Fibroblast of skin of scalp (primary cell): ENCODE results near the gene SPATA9.
"Not testable (repeated sequence)": the region's sequence is repeated elsewhere in the genome, so short reads cannot be mapped to it uniquely, and the experiment has no call there.

Experiments
- DNase-seq: peaks from one replicate; pipeline ENCODE4 v3.0.0-alpha.2; 2013

SPATA9 gene

GRCh38 chr5:95717439-95717838, 34.6 kb upstream of the SPATA9 start:
- no peak for DNase-seq

- DNase-seq = peak; percentile 74
Measured at GRCh38 chr5:95715799-95716461, 33.1 kb upstream of the SPATA9 start.

- DNase-seq = no peak
Measured at GRCh38 chr5:95713960-95714710, 31.3 kb upstream of the SPATA9 start.

- not testable (repeated sequence) for DNase-seq
Measured at GRCh38 chr5:95713246-95713645, 30.5 kb upstream of the SPATA9 start.

- DNase-seq = peak; percentile 51
Measured at GRCh38 chr5:95712347-95712958, 29.7 kb upstream of the SPATA9 start.

GRCh38 chr5:95711501-95712346, 28.9 kb upstream of the SPATA9 start:
- no peak for DNase-seq

- DNase-seq = not testable (repeated sequence)
Measured at GRCh38 chr5:95710651-95711500, 28.1 kb upstream of the SPATA9 start.

- DNase-seq = no peak
Measured at GRCh38 chr5:95709967-95710650, 27.3 kb upstream of the SPATA9 start.

- DNase-seq = no peak
Measured at GRCh38 chr5:95708876-95709275, 26.1 kb upstream of the SPATA9 start.

GRCh38 chr5:95707534-95708188, 24.9 kb upstream of the SPATA9 start:
- not testable (repeated sequence) for DNase-seq

- DNase-seq = no peak
Measured at GRCh38 chr5:95707055-95707454, 24.3 kb upstream of the SPATA9 start.

GRCh38 chr5:95706196-95706595, 23.4 kb upstream of the SPATA9 start:
- not testable (repeated sequence) for DNase-seq

GRCh38 chr5:95704150-95704549, 21.4 kb upstream of the SPATA9 start:
- DNase-seq = peak; percentile 39

- DNase-seq = no peak
Measured at GRCh38 chr5:95701074-95701473, 18.3 kb upstream of the SPATA9 start.

- DNase-seq = no peak
Measured at GRCh38 chr5:95699337-95699736, 16.5 kb upstream of the SPATA9 start.

GRCh38 chr5:95697781-95698681, 15.2 kb upstream of the SPATA9 start:
- peak; percentile 59 for DNase-seq

GRCh38 chr5:95690333-95690732, 7.5 kb upstream of the SPATA9 start:
- no peak for DNase-seq

- DNase-seq = no peak
Measured at GRCh38 chr5:95689680-95690079, 6.9 kb upstream of the SPATA9 start.

GRCh38 chr5:95686651-95687050, 3.9 kb upstream of the SPATA9 start:
- peak; percentile 27 for DNase-seq

GRCh38 chr5:95684361-95684760, 1.6 kb upstream of the SPATA9 start:
- DNase-seq = no peak
